ENCODE data around the gene VILL. TPM values are rescaled to one million over a fixed set of nuclear protein-coding genes. Genes with fewer than 3 reads are reported as not detected.

The VILL gene
- total RNA-seq, 2 donors from 2014 or later: 3.6 to 10.4 TPM

DNA sequence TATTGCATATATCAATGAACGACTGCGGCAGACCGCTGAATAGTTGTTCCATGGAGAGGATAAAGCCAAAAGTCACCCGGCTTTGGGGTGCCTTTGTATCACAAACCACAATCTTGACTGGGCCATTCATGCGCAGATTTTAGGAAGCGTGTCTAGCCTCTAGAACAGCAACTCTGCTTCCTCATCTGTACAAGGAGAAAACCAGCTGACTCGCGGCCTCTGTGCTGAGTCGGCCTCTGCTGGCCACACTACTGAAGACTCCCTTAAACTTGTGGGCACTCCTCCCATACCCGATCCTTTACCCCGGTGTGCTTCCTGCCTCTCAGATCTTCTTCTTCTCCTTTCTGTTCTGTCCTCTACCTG is 49.3 kb downstream of the VILL start:
- TF ChIP-seq, protein P1, sequence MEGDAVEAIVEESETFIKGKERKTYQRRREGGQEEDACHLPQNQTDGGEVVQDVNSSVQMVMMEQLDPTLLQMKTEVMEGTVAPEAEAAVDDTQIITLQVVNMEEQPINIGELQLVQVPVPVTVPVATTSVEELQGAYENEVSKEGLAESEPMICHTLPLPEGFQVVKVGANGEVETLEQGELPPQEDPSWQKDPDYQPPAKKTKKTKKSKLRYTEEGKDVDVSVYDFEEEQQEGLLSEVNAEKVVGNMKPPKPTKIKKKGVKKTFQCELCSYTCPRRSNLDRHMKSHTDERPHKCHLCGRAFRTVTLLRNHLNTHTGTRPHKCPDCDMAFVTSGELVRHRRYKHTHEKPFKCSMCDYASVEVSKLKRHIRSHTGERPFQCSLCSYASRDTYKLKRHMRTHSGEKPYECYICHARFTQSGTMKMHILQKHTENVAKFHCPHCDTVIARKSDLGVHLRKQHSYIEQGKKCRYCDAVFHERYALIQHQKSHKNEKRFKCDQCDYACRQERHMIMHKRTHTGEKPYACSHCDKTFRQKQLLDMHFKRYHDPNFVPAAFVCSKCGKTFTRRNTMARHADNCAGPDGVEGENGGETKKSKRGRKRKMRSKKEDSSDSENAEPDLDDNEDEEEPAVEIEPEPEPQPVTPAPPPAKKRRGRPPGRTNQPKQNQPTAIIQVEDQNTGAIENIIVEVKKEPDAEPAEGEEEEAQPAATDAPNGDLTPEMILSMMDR (IDR thresholded peaks at IDR 0.05): peak in 4 of 7 experiments; percentile 11 to 39 (median 16)
- no peak for TF ChIP-seq POLR2A (IDR thresholded peaks at IDR 0.05)
- no peaks in the 10 kb centered on the region for H3K36me3 ChIP-seq (replicated peaks in 1 of 2; ENCODE audit: insufficient read depth in 1 of 2, low read depth in 2 of 2)
- no peaks in the 10 kb centered on the region for H3K9me3 ChIP-seq
- ATAC-seq (peak; percentile 62), DNase-seq (peak in 3 of 4 donors; percentile 46 to 65 (median 64))
- peaks cover 0 to 7% of the 10 kb centered on the region in 2 donors for H3K27me3 ChIP-seq
- peak overlapping the region in 1 of 4 donors; percentile 4 for H3K27ac ChIP-seq
- intact Hi-C loops (cut with DNase I): no loop called here
- 41 to 42% methylated on average over 11 of the region's 11 CpGs for WGBS, 2 donors
- H3K4me3 ChIP-seq: no peak overlapping the region
- peaks cover 9% of the 10 kb centered on the region for H3K4me1 ChIP-seq

DNA sequence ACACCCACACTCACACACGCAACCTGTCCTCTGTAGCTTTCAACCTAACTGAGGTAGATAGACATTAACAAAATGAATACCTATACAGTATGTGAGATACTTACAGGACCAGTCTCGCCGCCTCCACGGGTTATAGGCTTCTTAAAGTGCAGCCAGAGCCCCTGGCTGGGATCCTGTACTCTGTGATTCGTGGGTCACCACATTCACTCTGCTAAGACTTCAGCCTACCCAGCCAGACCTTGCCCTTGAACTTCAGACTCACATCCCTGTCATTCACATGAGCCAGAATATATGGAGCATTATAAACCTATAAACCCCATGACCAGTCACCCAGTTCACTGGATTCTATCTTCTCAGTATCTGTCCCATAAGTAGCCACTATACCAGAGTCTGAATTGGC is 49.8 kb downstream of the VILL start:
- no peak for TF ChIP-seq POLR2A (IDR thresholded peaks at IDR 0.05)
- TF ChIP-seq, protein P1 (IDR thresholded peaks at IDR 0.05): no peak
- ATAC-seq: no peak
- Histone ChIP-seq H3K4me3 (no peak overlapping the region), H3K36me3 (replicated peaks in 1 of 2; ENCODE audit: insufficient read depth in 1 of 2, low read depth in 2 of 2) (no peaks in the 10 kb centered on the region), H3K27me3 (peaks cover 0 to 7% of the 10 kb centered on the region in 2 donors), H3K9me3 (no peaks in the 10 kb centered on the region), H3K4me1 (peaks cover 9% of the 10 kb centered on the region), H3K27ac (no peak overlapping the region)
- intact Hi-C loops (cut with DNase I): no loop called here
- no peak for DNase-seq
- WGBS, 2 donors: 90 to 91% methylated on average over 5 of the region's 5 CpGs

DNA sequence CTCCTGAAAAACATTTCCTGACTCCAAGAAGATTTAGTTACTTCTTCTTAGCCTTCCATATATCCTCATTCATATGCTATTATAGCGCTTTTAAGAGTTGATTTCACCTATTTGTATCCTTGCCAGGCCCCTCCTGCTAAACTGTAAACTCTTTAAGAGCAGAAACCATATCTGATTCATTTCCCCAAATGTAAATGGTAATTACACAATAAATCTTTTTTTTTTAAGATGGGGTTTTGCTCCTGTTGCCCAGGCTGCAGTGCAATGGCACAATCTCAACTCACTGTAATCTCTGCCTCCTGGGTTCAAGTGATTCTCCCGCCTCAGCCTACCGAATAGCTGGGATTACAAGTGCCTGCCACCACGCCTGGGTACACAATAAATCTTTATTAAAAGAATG is 52.9 kb downstream of the VILL start:
- DNase-seq (no peak), ATAC-seq (no peak)
- Histone ChIP-seq H3K27me3 (peaks cover 0 to 7% of the 10 kb centered on the region in 2 donors), H3K4me3 (no peak overlapping the region), H3K27ac (no peak overlapping the region), H3K36me3 (replicated peaks in 1 of 2; ENCODE audit: insufficient read depth in 1 of 2, low read depth in 2 of 2) (no peaks in the 10 kb centered on the region), H3K4me1 (peaks cover 9% of the 10 kb centered on the region), H3K9me3 (no peaks in the 10 kb centered on the region)
- WGBS, 2 donors: 88 to 94% methylated on average over 4 of the region's 4 CpGs
- TF ChIP-seq, protein P1 (IDR thresholded peaks at IDR 0.05): no peak
- no peak for TF ChIP-seq POLR2A (IDR thresholded peaks at IDR 0.05)
- intact Hi-C loops (cut with DNase I): no loop called here

DNA sequence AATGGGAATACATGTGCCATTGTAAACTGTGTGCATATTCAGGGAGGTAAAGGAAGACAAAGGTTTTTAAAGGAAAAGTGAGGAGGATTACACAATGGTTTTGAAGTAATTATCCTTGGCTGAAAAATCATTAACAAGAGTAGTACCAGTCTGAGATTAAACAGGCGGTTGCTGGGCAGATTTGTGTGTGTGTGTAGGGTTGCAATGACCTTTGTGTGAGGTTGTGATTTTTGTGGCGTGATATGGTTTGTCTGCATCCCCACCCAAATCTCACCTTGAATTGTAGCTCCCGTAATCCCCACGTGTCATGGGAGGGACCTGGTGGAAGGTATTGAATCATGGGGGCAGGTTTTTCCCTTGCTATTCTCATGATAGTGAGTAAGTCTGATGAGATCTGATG is 55.4 kb downstream of the VILL start:
- H3K4me1 ChIP-seq: no peaks in the 10 kb centered on the region
- H3K4me3 ChIP-seq: no peak overlapping the region
- intact Hi-C loops (cut with DNase I): no loop called here
- no peaks in the 10 kb centered on the region for H3K36me3 ChIP-seq (replicated peaks in 1 of 2; ENCODE audit: insufficient read depth in 1 of 2, low read depth in 2 of 2)
- DNase-seq (no peak), ATAC-seq (no peak)
- H3K27me3 ChIP-seq: no peaks in the 10 kb centered on the region
- TF ChIP-seq, protein P1 (IDR thresholded peaks at IDR 0.05): no peak
- no peak for TF ChIP-seq POLR2A (IDR thresholded peaks at IDR 0.05)
- H3K27ac ChIP-seq: no peak overlapping the region
- no peaks in the 10 kb centered on the region for H3K9me3 ChIP-seq
- WGBS, 2 donors: 80 to 83% methylated on average over 4 of the region's 4 CpGs

DNA sequence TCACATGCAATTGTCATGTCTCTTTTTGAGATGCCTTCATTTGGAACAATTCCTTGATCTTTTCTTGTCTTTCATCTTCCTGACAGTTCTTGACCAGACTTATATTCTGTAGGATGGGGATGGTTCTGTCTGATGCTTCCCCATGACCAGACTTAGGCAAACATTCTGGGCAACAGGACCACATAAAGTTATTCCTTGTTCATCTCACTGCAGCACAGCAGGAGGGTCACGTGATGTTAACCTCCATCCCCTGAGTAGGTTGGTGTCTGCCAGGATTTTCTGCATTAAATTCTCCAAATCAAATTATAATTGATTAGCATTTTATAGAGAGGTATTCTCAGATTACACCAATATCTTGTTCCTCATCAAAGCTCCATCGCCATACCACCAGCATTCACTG is 56.2 kb downstream of the VILL start:
- intact Hi-C loops (cut with DNase I): no loop called here
- no peak overlapping the region for H3K4me3 ChIP-seq
- H3K4me1 ChIP-seq: no peaks in the 10 kb centered on the region
- no peaks in the 10 kb centered on the region for H3K27me3 ChIP-seq
- no peak for TF ChIP-seq POLR2A (IDR thresholded peaks at IDR 0.05)
- TF ChIP-seq, protein P1 (IDR thresholded peaks at IDR 0.05): no peak
- no peak overlapping the region for H3K27ac ChIP-seq
- H3K36me3 ChIP-seq (replicated peaks in 1 of 2; ENCODE audit: insufficient read depth in 1 of 2, low read depth in 2 of 2): no peaks in the 10 kb centered on the region
- WGBS, 2 donors: 91 to 92% methylated on average over 2 of the region's 2 CpGs
- H3K9me3 ChIP-seq: no peaks in the 10 kb centered on the region
- ATAC-seq: no peak
- no peak for DNase-seq

Data from body of pancreas (tissue), 4 donors.